HepG2 (cell line): ENCODE measurements around the gene PTAR1. TPM values are rescaled to one million over a fixed set of nuclear protein-coding genes. Genes with fewer than 3 reads are reported as not detected.

Experiments
- ATAC-seq: fragments of 200-7000 bp; cut with Tn5 transposase; 3 replicates; pipeline ENCODE4 v1.9.1; 2020; ENCODE audit warnings: mild to moderate bottlenecking, moderate library complexity
- BruUV-seq: library from RNA; stranded (reverse); fragments of 400-500 nt; replicated peaks from 2 replicates; lab custom pipeline; 2021; lab: Mats Ljungman, UMichigan
- CTCF ChIA-PET: fragments of 300-600 bp; formaldehyde crosslinking; extraction: SDS; loops from one replicate; lab custom pipeline; 2021; ENCODE audit warnings: low total read pairs, inconsistent platforms, low intra/inter-chr PET ratio; lab: Yijun Ruan, JAX
- POLR2A ChIA-PET: fragments of 350-600 bp; sonication (Branson Sonifier 250); formaldehyde crosslinking; loops from one replicate; lab custom pipeline; 2020; ENCODE audit warnings: antibody characterized with exemption, inconsistent platforms; lab: Yijun Ruan, JAX
- DNase-seq: peaks from one replicate; pipeline ENCODE4 v3.0.0-alpha.2; 2015; ENCODE audit warnings: low spot score
- FAIRE-seq: peaks from 3 replicates; lab custom pipeline; 2011; peaks lifted over from hg19 to GRCh38; lab: Jason Lieb, UNC
- H2AFZ ChIP-seq: one replicate; pipeline ENCODE4 v1.6.1; 2011; ENCODE audit warnings: low read length, inconsistent platforms
- H3K27ac ChIP-seq: fragments of 300-600 bp; 3 replicates; pipeline ENCODE4 v1.8.0; 2011; ENCODE audit warnings: mixed run types, mild to moderate bottlenecking, mixed read lengths, low read length, inconsistent platforms; ENCODE audit not compliant: insufficient read depth; ENCODE audit errors: extremely low read length
- H3K27me3 ChIP-seq, 2 experiments: fragments of 200-600 bp in 1 of 2; 2 replicates in 1 of 2; 3 replicates in 1 of 2; pipeline versions ENCODE4 v1.6.0 to v1.8.0; 2011; ENCODE audit warnings: low read length in 2 of 2, mild to moderate bottlenecking in 2 of 2, moderate library complexity in 2 of 2, inconsistent platforms in 1 of 2; ENCODE audit not compliant: insufficient read depth in 2 of 2, control insufficient read depth in 1 of 2
- H3K36me3 ChIP-seq, 2 experiments: fragments of 200-600 bp in 1 of 2; replicated peaks in 1 of 2; 2 replicates in 1 of 2; 3 replicates in 1 of 2; pipeline versions ENCODE4 v1.5.1 to v1.8.0; 2011; ENCODE audit warnings: low read length in 2 of 2, inconsistent platforms in 1 of 2; ENCODE audit not compliant: insufficient read depth in 2 of 2, control insufficient read depth in 1 of 2
- H3K4me1 ChIP-seq: 2 replicates; pipeline ENCODE4 v1.5.1; 2012; ENCODE audit warnings: low read length, inconsistent platforms; ENCODE audit not compliant: insufficient read depth
- H3K4me2 ChIP-seq: 2 replicates; pipeline ENCODE4 v1.6.0; 2011; ENCODE audit warnings: low read depth, low read length, inconsistent platforms
- H3K4me3 ChIP-seq, 3 experiments: fragments of 200-600 bp in 1 of 3; sonication (generic), shearing (Covaris generic) in 1 of 3; replicated peaks in 1 of 3; 2 replicates each; pipeline ENCODE4 v1.5.1; 2011 to 2016; ENCODE audit warnings: low read length in 3 of 3, inconsistent platforms in 2 of 3, low read depth in 2 of 3, mild to moderate bottlenecking in 2 of 3, control low read depth in 1 of 3, mixed read lengths in 1 of 3; ENCODE audit not compliant: insufficient read depth in 1 of 3
- H3K79me2 ChIP-seq: one replicate; pipeline ENCODE4 v1.6.1; 2011; ENCODE audit warnings: low read length, inconsistent platforms; ENCODE audit not compliant: insufficient read depth
- H3K9ac ChIP-seq: 2 replicates; pipeline ENCODE4 v1.6.0; 2011; ENCODE audit warnings: mild to moderate bottlenecking, low read depth, low read length, inconsistent platforms; ENCODE audit not compliant: insufficient read depth
- H3K9me3 ChIP-seq: 2 replicates; pipeline ENCODE4 v1.5.1; 2012; ENCODE audit warnings: mild to moderate bottlenecking, low read length
- H4K20me1 ChIP-seq: 2 replicates; pipeline ENCODE4 v1.6.0; 2011; ENCODE audit warnings: inconsistent platforms, mild to moderate bottlenecking, low read length, moderate library complexity; ENCODE audit not compliant: insufficient read depth
- FOXA3 ChIP-seq: IDR thresholded peaks from 2 replicates; pipeline ENCODE4 v1.6.1; 2016; ENCODE audit warnings: missing genetic modification reagents, missing compliant biosample characterization
- FOXJ3 ChIP-seq: sonication (generic); formaldehyde crosslinking; IDR thresholded peaks from 2 replicates; pipeline ENCODE4 v1.4.0; 2020; ENCODE audit warnings: missing genetic modification reagents, mild to moderate bottlenecking, borderline replicate concordance
- GATAD2A ChIP-seq: IDR thresholded peaks from 2 replicates; pipeline ENCODE4 v1.6.1; 2016
- RFXAP ChIP-seq: sonication (generic); formaldehyde crosslinking; IDR thresholded peaks from 2 replicates; pipeline ENCODE4 v1.4.0; 2020; ENCODE audit warnings: missing genetic modification reagents, borderline replicate concordance
- SIX4 ChIP-seq: sonication (generic); formaldehyde crosslinking; IDR thresholded peaks from 2 replicates; pipeline ENCODE4 v1.4.0; 2020; ENCODE audit warnings: missing genetic modification reagents
- SOX6 ChIP-seq, 2 experiments: fragments of 450-650 bp in 1 of 2; sonication (generic) in 1 of 2; formaldehyde crosslinking in 1 of 2; IDR thresholded peaks; 2 replicates each; pipeline versions ENCODE4 v1.4.0 to v1.6.1; 2017 to 2020; ENCODE audit warnings: antibody characterized with exemption in 1 of 2, mild to moderate bottlenecking in 1 of 2, missing genetic modification reagents in 1 of 2
- ZBTB10 ChIP-seq: sonication (generic); formaldehyde crosslinking; IDR thresholded peaks from 2 replicates; pipeline ENCODE4 v1.4.0; 2020; ENCODE audit warnings: missing genetic modification reagents, borderline replicate concordance
- ZNF230 ChIP-seq: sonication (generic); formaldehyde crosslinking; IDR thresholded peaks from 2 replicates; pipeline ENCODE4 v1.4.0; 2020; ENCODE audit warnings: mild to moderate bottlenecking, missing genetic modification reagents
- ZNF572 ChIP-seq: sonication (generic); formaldehyde crosslinking; IDR thresholded peaks from 2 replicates; pipeline ENCODE4 v1.5.1; 2020; ENCODE audit warnings: mild to moderate bottlenecking, missing genetic modification reagents
- ZNF883 ChIP-seq: sonication (generic); formaldehyde crosslinking; IDR thresholded peaks from 2 replicates; pipeline ENCODE4 v1.5.1; 2020; ENCODE audit warnings: mild to moderate bottlenecking, missing genetic modification reagents; ENCODE audit errors: not compliant biosample characterization
- WGBS: methylation state at CpG from one replicate; pipeline ENCODE4 v1.1.6; 2017; ENCODE audit warnings: low lambda C conversion rate; 5-methylcytosine and 5-hydroxymethylcytosine counted together
- in situ Hi-C: cut with HindIII; loops from 2 replicates; pipeline ENCODE4 v1.10.0; 2017; ENCODE audit warnings: low pct_unique_long_range_greater_than_20kb; ENCODE audit not compliant: extremely low pct_ligation_motif_present
- intact Hi-C: fragments of 100-400 bp; cut with micrococcal nuclease; formaldehyde crosslinking; loops from one replicate; pipeline ENCODE4 v1.10.0; 2022; ENCODE audit not compliant: unreplicated experiment
- polyA plus RNA-seq, 8 experiments: library from polyadenylated mRNA; depleted of rRNA in 3 of 8; stranded (reverse) in 7 of 8; unstranded in 1 of 8; fragments of >200 nt; fragmentation: Illumina TruSeq in 4 of 8; extraction: Trizol in 4 of 8; gene quantifications; 2 replicates each; pipeline versions ENCODE4 v1.2.1 to v1.2.3, GENCODE V29; 2011 to 2016; ENCODE audit warnings: low read depth in 4 of 8, missing spikeins in 1 of 8, mixed read lengths in 1 of 8; ENCODE audit not compliant: insufficient read depth in 1 of 8
- total RNA-seq, 5 experiments: library from RNA; depleted of rRNA; stranded (reverse); fragments of >200 nt; fragmentation: Illumina TruSeq; extraction: Trizol; gene quantifications; 2 replicates each; pipeline ENCODE4 v1.2.3, GENCODE V29; 2016; ENCODE audit warnings: low read depth in 1 of 5
- TF ChIP-seq, protein P1 (sequence below): sonication (generic); formaldehyde crosslinking; IDR thresholded peaks from 2 replicates; pipeline ENCODE4 v1.5.1; 2020; ENCODE audit warnings: mild to moderate bottlenecking, missing genetic modification reagents, moderate library complexity
- TF ChIP-seq, protein P2 (sequence below): sonication (generic); formaldehyde crosslinking; IDR thresholded peaks from 2 replicates; pipeline ENCODE4 v1.4.0; 2020; ENCODE audit warnings: missing genetic modification reagents

PTAR1 gene
- total and polyA plus RNA-seq, 2 of the 13 experiments (the other 11 are each of a cell fraction or from before 2014, with no cell fraction given): 26.5 to 42.1 TPM

DNA sequence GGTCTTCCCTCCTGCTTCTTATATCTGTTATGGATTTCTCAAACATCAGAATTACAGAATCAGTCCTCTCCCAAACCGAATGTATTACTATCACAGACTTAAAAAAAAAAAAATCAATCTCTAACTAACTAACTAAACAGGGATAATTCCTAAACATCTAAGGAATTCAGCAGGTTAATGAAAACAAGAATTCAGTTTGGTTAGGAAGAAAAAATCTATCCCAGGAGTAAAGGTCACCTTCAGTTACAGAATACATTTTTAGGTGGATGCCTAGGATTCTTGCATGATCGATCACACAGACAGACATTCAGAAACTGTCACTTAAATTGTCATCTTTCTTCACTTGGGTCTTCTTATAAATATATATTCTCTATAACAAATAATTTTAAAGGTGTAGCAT is 11.5 kb downstream of the PTAR1 start (continued):
- TF ChIP-seq ZBTB10 (CRISPR knock-in tag) (no peak), ZNF230 (no peak), ZNF883 (CRISPR knock-in tag) (no peak), ZNF572 (CRISPR knock-in tag) (no peak)

DNA sequence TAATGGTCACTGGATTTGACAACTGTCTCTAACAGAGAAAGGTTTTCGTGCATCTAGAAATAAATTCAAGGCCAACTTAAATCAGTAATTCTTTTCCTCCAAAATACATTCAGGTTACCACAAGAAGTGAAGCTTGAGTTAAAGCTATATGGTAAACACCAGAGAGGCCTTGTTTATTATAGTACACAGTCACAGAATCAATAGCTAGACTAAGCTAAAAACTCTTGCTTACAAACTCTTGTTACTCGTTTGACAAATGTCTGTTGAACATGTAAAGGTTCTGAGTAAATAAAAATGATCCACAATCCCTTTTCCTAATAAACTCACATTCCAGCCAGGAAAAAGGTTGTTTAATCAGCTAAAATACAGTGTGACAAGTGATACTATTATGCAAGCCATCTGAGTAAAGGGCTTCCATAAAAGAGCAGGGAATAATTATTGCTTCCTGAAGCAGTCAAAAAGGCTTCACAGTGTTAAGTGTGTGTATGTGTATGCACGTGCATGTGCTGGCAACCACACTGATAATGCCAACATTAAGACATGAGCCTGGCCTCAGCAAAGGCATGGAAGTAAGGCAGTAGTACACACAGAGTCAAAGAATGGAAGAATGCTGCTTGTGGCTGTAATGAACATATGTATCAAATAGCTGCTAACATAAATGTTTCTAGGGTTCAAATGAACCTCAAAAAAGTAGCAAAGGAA is 12.8 kb downstream of the PTAR1 start:
- in situ Hi-C loops: no loop called here
- peak; percentile 62 for ATAC-seq
- intact Hi-C loops: loop anchor here (5.0 to 10.0 kb wide), 2 partner anchors 75 to 322 kb away; partner anchors contain the start of gene APBA1
- Histone ChIP-seq H4K20me1 (no peaks in the 10 kb centered on the region), H3K27me3 (no peaks in the 10 kb centered on the region), H3K36me3 (peaks cover 2 to 41% of the 10 kb centered on the region in 2 experiments; a peak in 2 of 5 replicates), H3K9ac (no peak overlapping the region), H3K4me1 (peaks cover 67% of the 10 kb centered on the region), H3K27ac (peak overlapping the region; percentile 66), H3K9me3 (no peaks in the 10 kb centered on the region), H2AFZ (no peak overlapping the region), H3K4me3 (no peak overlapping the region), H3K4me2 (peak overlapping the region; percentile 36; the same call in 1 of the 2 replicates), H3K79me2 (peaks cover 62% of the 10 kb centered on the region)
- no TSS peak for BruUV-seq
- WGBS: 43% methylated on average over 3 of the region's 3 CpGs
- CTCF ChIA-PET: no interaction called here
- FAIRE-seq: no peak
- peak; percentile 12 for DNase-seq
- POLR2A ChIA-PET: interaction anchor here (0.5 to 4.2 kb wide), 5 partner anchors 9 to 536 kb away, joined by 3 to 31 read pairs (median 3); partner anchors contain the start of genes APBA1 and PTAR1
- TF ChIP-seq RFXAP (CRISPR knock-in tag) (no peak), GATAD2A (CRISPR knock-in tag) (peak; percentile 22; the same call in 1 of the 2 replicates), SIX4 (CRISPR knock-in tag) (0 out of 2 replicates have a peak, but pooled peaks have one; percentile 14), FOXJ3 (CRISPR knock-in tag) (peak; percentile 58; the same call in 1 of the 2 replicates), FOXA3 (peak; percentile 59), SOX6 (IDR thresholded peaks at IDR 0.05) (no peak), SOX6 (CRISPR knock-in tag; IDR thresholded peaks at IDR 0.05) (peak; percentile 32; the same call in 1 of the 2 replicates)
- TF ChIP-seq, protein P1, sequence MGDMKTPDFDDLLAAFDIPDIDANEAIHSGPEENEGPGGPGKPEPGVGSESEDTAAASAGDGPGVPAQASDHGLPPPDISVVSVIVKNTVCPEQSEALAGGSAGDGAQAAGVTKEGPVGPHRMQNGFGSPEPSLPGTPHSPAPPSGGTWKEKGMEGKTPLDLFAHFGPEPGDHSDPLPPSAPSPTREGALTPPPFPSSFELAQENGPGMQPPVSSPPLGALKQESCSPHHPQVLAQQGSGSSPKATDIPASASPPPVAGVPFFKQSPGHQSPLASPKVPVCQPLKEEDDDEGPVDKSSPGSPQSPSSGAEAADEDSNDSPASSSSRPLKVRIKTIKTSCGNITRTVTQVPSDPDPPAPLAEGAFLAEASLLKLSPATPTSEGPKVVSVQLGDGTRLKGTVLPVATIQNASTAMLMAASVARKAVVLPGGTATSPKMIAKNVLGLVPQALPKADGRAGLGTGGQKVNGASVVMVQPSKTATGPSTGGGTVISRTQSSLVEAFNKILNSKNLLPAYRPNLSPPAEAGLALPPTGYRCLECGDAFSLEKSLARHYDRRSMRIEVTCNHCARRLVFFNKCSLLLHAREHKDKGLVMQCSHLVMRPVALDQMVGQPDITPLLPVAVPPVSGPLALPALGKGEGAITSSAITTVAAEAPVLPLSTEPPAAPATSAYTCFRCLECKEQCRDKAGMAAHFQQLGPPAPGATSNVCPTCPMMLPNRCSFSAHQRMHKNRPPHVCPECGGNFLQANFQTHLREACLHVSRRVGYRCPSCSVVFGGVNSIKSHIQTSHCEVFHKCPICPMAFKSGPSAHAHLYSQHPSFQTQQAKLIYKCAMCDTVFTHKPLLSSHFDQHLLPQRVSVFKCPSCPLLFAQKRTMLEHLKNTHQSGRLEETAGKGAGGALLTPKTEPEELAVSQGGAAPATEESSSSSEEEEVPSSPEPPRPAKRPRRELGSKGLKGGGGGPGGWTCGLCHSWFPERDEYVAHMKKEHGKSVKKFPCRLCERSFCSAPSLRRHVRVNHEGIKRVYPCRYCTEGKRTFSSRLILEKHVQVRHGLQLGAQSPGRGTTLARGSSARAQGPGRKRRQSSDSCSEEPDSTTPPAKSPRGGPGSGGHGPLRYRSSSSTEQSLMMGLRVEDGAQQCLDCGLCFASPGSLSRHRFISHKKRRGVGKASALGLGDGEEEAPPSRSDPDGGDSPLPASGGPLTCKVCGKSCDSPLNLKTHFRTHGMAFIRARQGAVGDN (CRISPR knock-in tag): no peak
- TF ChIP-seq, protein P2, sequence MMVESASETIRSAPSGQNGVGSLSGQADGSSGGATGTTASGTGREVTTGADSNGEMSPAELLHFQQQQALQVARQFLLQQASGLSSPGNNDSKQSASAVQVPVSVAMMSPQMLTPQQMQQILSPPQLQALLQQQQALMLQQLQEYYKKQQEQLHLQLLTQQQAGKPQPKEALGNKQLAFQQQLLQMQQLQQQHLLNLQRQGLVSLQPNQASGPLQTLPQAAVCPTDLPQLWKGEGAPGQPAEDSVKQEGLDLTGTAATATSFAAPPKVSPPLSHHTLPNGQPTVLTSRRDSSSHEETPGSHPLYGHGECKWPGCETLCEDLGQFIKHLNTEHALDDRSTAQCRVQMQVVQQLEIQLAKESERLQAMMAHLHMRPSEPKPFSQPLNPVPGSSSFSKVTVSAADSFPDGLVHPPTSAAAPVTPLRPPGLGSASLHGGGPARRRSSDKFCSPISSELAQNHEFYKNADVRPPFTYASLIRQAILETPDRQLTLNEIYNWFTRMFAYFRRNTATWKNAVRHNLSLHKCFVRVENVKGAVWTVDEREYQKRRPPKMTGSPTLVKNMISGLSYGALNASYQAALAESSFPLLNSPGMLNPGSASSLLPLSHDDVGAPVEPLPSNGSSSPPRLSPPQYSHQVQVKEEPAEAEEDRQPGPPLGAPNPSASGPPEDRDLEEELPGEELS: peak; percentile 60
